Caco-2 (cell line): ENCODE data around the gene TP53TG5. TPM values are rescaled to one million over a fixed set of nuclear protein-coding genes. Genes with fewer than 3 reads are reported as not detected.

Experiments
- BruUV-seq: library from RNA; stranded (reverse); fragments of 400-500 nt; replicated peaks from 2 replicates; lab custom pipeline; 2021; lab: Mats Ljungman, UMichigan
- CTCF ChIA-PET: fragments of 300-600 bp; sonication (Branson Sonifier 250); formaldehyde crosslinking; loops from one replicate; lab custom pipeline; 2022; ENCODE audit warnings: antibody characterized with exemption; lab: Charles Lee
- POLR2A ChIA-PET: fragments of 300-600 bp; sonication (Branson Sonifier 250); formaldehyde crosslinking; loops from one replicate; lab custom pipeline; 2022; ENCODE audit warnings: antibody characterized with exemption; lab: Charles Lee
- DNase-seq, 2 experiments: peaks; one replicate each; pipeline versions ENCODE4 v3.0.0 to v3.0.0-alpha.2; 2020 to 2022
- H3K27me3 ChIP-seq: replicated peaks from 2 replicates; pipeline ENCODE4 v1.6.0; 2011; ENCODE audit warnings: low read length; ENCODE audit not compliant: control insufficient read depth, insufficient read depth
- H3K36me3 ChIP-seq: 2 replicates; pipeline ENCODE4 v1.5.1; 2011; ENCODE audit warnings: low read length; ENCODE audit not compliant: control insufficient read depth, insufficient read depth
- H3K4me1 ChIP-seq: fragments of 250-450 bp; sonication (Bioruptor Pico); 2 replicates; pipeline ENCODE4 v1.5.1; 2020; ENCODE audit warnings: mild to moderate bottlenecking
- H3K4me3 ChIP-seq: 2 replicates; pipeline ENCODE4 v1.5.1; 2011; ENCODE audit warnings: low read depth, mild to moderate bottlenecking, control low read depth, low read length
- H3K9me3 ChIP-seq: fragments of 250-450 bp; sonication (Bioruptor Pico); 2 replicates; pipeline ENCODE4 v1.5.1; 2020; ENCODE audit warnings: mild to moderate bottlenecking, moderate library complexity
- H3K27ac Mint-ChIP-seq: one replicate; pipeline ENCODE4 v1.8.0; 2022; ENCODE audit warnings: mixed read lengths; ENCODE audit not compliant: unreplicated experiment
- H3K27me3 Mint-ChIP-seq: one replicate; pipeline ENCODE4 v1.8.0; 2022; ENCODE audit warnings: mixed read lengths; ENCODE audit not compliant: insufficient read depth, unreplicated experiment
- H3K36me3 Mint-ChIP-seq: one replicate; pipeline ENCODE4 v1.8.0; 2022; ENCODE audit warnings: mild to moderate bottlenecking, mixed read lengths; ENCODE audit not compliant: insufficient read depth, unreplicated experiment
- H3K4me1 Mint-ChIP-seq: one replicate; pipeline ENCODE4 v1.8.0; 2022; ENCODE audit warnings: low read depth, mixed read lengths; ENCODE audit not compliant: unreplicated experiment
- H3K4me3 Mint-ChIP-seq: one replicate; pipeline ENCODE4 v1.8.0; 2022; ENCODE audit warnings: mild to moderate bottlenecking, moderate library complexity, mixed read lengths; ENCODE audit not compliant: unreplicated experiment
- H3K9me3 Mint-ChIP-seq: one replicate; pipeline ENCODE4 v1.8.0; 2022; ENCODE audit warnings: mixed read lengths; ENCODE audit not compliant: unreplicated experiment
- CTCF ChIP-seq, 2 experiments: fragments of 200-600 bp in 1 of 2; IDR thresholded peaks; 1 replicate in 1 of 2; 2 replicates in 1 of 2; pipeline versions ENCODE4 v1.5.1 to v1.8.0; 2011 to 2022; ENCODE audit warnings: antibody characterized with exemption in 1 of 2, control low read depth in 1 of 2, inconsistent platforms in 1 of 2, low read depth in 1 of 2, low read length in 1 of 2, mild to moderate bottlenecking in 1 of 2, moderate library complexity in 1 of 2; ENCODE audit not compliant: insufficient read depth in 1 of 2, severe bottlenecking in 1 of 2, unreplicated experiment in 1 of 2
- intact Hi-C: fragments of 100-400 bp; cut with micrococcal nuclease; formaldehyde crosslinking; loops from one replicate; pipeline ENCODE4 v1.10.0; 2022; ENCODE audit not compliant: unreplicated experiment
- total RNA-seq: library from RNA; stranded (reverse); gene quantifications from 2 replicates; pipeline ENCODE4 v1.2.3, GENCODE V29; 2022

The TP53TG5 gene
- total RNA-seq, 1 experiment from 2014 or later = not detected

GRCh38 chr20:45366631-45367030 is 11.5 kb downstream of the TP53TG5 start:
- intact Hi-C loops = no loop called here

DNA sequence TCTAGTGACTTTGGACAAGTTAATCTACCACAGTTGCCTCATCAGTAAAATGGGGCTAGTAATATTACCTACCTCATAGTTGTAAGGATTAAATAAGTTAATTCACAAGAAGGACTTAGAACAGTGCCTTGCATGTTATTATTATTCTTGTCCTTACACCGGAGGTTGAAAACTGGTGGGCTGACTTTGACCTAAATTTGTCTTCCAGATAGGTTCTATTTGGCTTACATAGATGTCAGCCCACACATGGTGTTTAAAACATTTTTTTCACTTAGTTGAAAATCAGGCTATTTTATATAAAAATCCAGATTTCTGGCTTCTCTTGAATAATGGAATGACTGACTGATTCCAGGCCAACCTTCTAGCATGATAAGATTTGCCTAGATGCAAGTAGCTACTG is 11.9 kb downstream of the TP53TG5 start:
- Histone ChIP-seq H3K4me3 (no peak overlapping the region), H3K27me3 (no peaks in the 10 kb centered on the region), H3K4me1 (peaks cover 14% of the 10 kb centered on the region), H3K36me3 (peaks cover 4% of the 10 kb centered on the region), H3K9me3 (no peaks in the 10 kb centered on the region)
- no peak for DNase-seq
- no peak overlapping the region for H3K4me3 Mint-ChIP-seq
- no peak for TF ChIP-seq CTCF (IDR thresholded peaks at IDR 0.05; ENCODE audit: insufficient read depth in 1 of 2, low read depth in 1 of 2, low read length in 1 of 2, severe bottlenecking in 1 of 2, unreplicated experiment in 1 of 2)
- BruUV-seq = no TSS peak
- POLR2A ChIA-PET = interaction anchor here (10.3 kb wide), 1 partner anchor 22 kb away, joined by 229 read pairs; the partner anchor contains the start of gene SDC4
- peaks cover 39% of the 10 kb centered on the region for H3K36me3 Mint-ChIP-seq
- peaks cover 15% of the 10 kb centered on the region for H3K4me1 Mint-ChIP-seq
- H3K27ac Mint-ChIP-seq = no peak overlapping the region
- intact Hi-C loops = no loop called here
- H3K27me3 Mint-ChIP-seq = no peaks in the 10 kb centered on the region
- CTCF ChIA-PET = interaction anchor here (1.3 to 8.0 kb wide), 2 partner anchors 8 to 43 kb away, joined by 4 to 134 read pairs; no protein-coding TSS in a partner anchor
- no peaks in the 10 kb centered on the region for H3K9me3 Mint-ChIP-seq

More at GRCh38 chr20:45366631-45367030, 11.5 kb downstream of the TP53TG5 start:
- no peak for DNase-seq
- POLR2A ChIA-PET = interaction anchor here (10.3 kb wide), 1 partner anchor 22 kb away, joined by 229 read pairs; the partner anchor contains the start of gene SDC4
- CTCF ChIA-PET = interaction anchor here (8.0 kb wide), 1 partner anchor 43 kb away, joined by 134 read pairs; no protein-coding TSS in a partner anchor
- Mint-ChIP-seq H3K4me3 (no peak overlapping the region), H3K27me3 (no peaks in the 10 kb centered on the region), H3K4me1 (peaks cover 14% of the 10 kb centered on the region), H3K36me3 (peaks cover 36% of the 10 kb centered on the region), H3K27ac (no peak overlapping the region), H3K9me3 (no peaks in the 10 kb centered on the region)
- Histone ChIP-seq H3K4me3 (no peak overlapping the region), H3K4me1 (peaks cover 10% of the 10 kb centered on the region), H3K9me3 (no peaks in the 10 kb centered on the region), H3K27me3 (no peaks in the 10 kb centered on the region), H3K36me3 (peaks cover 4% of the 10 kb centered on the region)
- no TSS peak for BruUV-seq
- TF ChIP-seq CTCF (IDR thresholded peaks at IDR 0.05; ENCODE audit: insufficient read depth in 1 of 2, low read depth in 1 of 2, low read length in 1 of 2, severe bottlenecking in 1 of 2, unreplicated experiment in 1 of 2) = no peak

DNA sequence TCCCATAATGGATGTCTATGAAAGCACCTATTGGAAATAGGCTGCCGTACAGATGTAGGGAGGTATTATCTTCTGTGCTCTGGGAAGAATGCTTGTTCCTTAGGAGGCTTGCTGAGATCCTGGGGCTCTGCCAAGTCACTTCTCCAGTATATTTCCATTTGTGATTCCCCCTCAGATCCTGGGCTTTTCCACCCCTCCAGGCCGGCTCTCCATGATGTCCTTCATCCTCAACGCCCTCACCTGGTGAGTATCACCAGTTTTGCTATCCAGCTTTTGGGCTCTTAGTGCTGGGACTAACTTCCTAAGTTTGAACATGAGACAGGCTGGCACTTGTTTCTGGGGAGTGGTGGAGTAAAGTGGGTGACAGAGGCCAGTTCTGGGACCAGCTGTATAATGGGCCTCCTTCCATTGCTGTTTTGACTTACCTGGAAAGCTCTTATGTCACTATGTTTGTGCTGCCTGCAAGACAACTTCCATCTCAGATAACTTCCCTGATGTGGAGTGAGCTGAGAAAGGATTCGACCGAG is 12.6 kb downstream of the TP53TG5 start:
- POLR2A ChIA-PET = interaction anchor here (10.3 kb wide), 1 partner anchor 21 kb away, joined by 229 read pairs; the partner anchor contains the start of gene SDC4
- CTCF ChIA-PET = interaction anchor here (0.9 to 8.0 kb wide), 3 partner anchors 8 to 71 kb away, joined by 4 to 134 read pairs (median 4); no protein-coding TSS in a partner anchor
- BruUV-seq = no TSS peak
- no peak overlapping the region for H3K27ac Mint-ChIP-seq
- Histone ChIP-seq H3K4me1 (peaks cover 21% of the 10 kb centered on the region), H3K9me3 (no peaks in the 10 kb centered on the region), H3K4me3 (no peak overlapping the region), H3K27me3 (no peaks in the 10 kb centered on the region), H3K36me3 (peaks cover 4% of the 10 kb centered on the region)
- no peaks in the 10 kb centered on the region for H3K27me3 Mint-ChIP-seq
- no peak overlapping the region for H3K4me3 Mint-ChIP-seq
- intact Hi-C loops = no loop called here
- no peak for TF ChIP-seq CTCF (IDR thresholded peaks at IDR 0.05; ENCODE audit: insufficient read depth in 1 of 2, low read depth in 1 of 2, low read length in 1 of 2, severe bottlenecking in 1 of 2, unreplicated experiment in 1 of 2)
- H3K36me3 Mint-ChIP-seq = peaks cover 42% of the 10 kb centered on the region
- peaks cover 21% of the 10 kb centered on the region for H3K4me1 Mint-ChIP-seq
- no peaks in the 10 kb centered on the region for H3K9me3 Mint-ChIP-seq
- DNase-seq = peak in 1 of 2 experiments; percentile 32
